Esophagus muscularis mucosa (tissue), 4 donors: ENCODE results near the gene ZNF862.

Experiments
- EP300 ChIP-seq: sonication (generic); formaldehyde crosslinking; IDR thresholded peaks from one replicate; pipeline ENCODE4 v1.6.1; 2017; ENCODE audit warnings: antibody characterized with exemption
- POLR2A ChIP-seq: fragments of 450-650 bp; IDR thresholded peaks from one replicate; pipeline ENCODE4 v1.6.1; 2017; ENCODE audit warnings: antibody characterized with exemption, moderate library complexity, mild to moderate bottlenecking, low read depth
- POLR2AphosphoS5 ChIP-seq, 2 donors: sonication (generic); formaldehyde crosslinking; IDR thresholded peaks; one replicate each; pipeline ENCODE4 v1.6.1; 2017; ENCODE audit warnings: antibody characterized with exemption in 2 of 2
- TF ChIP-seq, protein P1 (sequence below), 3 experiments: fragments of 200-600 bp in 2 of 3; fragments of 450-650 bp in 1 of 3; sonication (generic) in 2 of 3; IDR thresholded peaks; one replicate each; pipeline ENCODE4 v1.5.1; 2017 to 2019; ENCODE audit warnings: antibody characterized with exemption in 3 of 3, mild to moderate bottlenecking in 2 of 3, moderate library complexity in 1 of 3

DNA sequence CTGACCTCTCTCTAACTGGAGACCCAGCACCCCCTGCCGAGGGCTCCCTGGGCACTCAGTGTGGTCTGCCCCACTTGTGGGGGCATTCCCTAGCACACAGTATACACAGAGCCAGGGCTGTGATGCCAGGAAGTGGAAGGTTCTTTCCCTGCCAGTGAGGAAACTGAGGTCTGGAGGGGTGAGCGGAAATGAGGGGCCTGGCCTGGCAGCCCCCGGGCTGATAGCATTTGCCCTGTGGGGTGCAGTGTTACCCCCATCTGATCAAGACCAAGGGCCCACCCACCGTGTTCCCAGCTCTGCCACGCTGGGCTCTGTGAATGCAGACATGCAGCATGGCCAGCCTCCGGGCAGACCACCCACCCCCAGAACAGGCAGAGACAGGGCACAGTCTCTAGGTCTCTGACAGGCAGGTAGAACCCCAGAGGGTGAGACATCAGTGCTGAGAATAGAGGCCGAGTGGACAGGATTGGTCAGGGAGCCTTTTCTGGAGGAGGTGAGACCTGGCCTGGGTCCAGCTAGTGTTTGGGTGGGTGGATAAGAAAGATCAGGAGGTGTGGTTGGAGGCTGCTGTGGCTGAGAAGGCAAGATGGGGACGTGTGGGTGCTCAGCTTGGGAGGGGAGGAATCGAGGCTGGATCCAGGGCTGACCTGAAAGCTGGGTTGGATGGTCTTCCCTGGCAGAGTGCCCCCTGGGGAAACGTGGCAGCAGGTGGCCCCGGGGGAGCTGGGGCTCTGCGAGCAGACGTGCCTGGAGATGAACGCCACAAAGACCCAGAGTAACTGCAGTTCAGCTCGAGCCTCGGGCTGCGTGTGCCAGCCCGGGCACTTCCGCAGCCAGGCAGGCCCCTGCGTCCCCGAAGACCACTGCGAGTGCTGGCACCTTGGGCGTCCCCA lies 10.8 kb upstream of the ZNF862 start:
- TF ChIP-seq POLR2AphosphoS5 (IDR thresholded peaks at IDR 0.05) = no peak
- TF ChIP-seq, protein P1, sequence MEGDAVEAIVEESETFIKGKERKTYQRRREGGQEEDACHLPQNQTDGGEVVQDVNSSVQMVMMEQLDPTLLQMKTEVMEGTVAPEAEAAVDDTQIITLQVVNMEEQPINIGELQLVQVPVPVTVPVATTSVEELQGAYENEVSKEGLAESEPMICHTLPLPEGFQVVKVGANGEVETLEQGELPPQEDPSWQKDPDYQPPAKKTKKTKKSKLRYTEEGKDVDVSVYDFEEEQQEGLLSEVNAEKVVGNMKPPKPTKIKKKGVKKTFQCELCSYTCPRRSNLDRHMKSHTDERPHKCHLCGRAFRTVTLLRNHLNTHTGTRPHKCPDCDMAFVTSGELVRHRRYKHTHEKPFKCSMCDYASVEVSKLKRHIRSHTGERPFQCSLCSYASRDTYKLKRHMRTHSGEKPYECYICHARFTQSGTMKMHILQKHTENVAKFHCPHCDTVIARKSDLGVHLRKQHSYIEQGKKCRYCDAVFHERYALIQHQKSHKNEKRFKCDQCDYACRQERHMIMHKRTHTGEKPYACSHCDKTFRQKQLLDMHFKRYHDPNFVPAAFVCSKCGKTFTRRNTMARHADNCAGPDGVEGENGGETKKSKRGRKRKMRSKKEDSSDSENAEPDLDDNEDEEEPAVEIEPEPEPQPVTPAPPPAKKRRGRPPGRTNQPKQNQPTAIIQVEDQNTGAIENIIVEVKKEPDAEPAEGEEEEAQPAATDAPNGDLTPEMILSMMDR (IDR thresholded peaks at IDR 0.05) = no peak
- no peak for TF ChIP-seq POLR2A
- TF ChIP-seq EP300 = no peak
